Measurements from ENCODE around the gene KIF3C.

DNA sequence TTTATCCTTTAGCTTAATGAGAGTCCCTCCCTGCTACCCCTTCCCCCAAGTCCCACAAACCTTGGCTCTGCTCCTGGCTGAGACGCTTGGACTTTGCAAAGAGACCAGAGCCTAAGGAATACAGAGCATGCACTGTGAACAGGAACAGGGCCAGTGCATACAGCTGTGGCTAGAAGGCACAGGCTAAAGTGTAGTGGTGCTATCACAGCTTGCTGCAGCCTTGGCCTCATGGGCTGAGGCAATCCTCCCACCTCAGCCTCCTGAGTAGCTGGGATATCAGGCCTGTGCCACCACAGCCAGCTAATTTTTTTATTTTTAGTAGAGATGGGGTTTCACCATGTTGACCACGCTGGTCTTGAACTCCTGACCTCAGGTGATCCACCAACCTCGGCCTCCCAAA, 64.5 kb downstream of the KIF3C start:
- TF ChIP-seq, protein P1, sequence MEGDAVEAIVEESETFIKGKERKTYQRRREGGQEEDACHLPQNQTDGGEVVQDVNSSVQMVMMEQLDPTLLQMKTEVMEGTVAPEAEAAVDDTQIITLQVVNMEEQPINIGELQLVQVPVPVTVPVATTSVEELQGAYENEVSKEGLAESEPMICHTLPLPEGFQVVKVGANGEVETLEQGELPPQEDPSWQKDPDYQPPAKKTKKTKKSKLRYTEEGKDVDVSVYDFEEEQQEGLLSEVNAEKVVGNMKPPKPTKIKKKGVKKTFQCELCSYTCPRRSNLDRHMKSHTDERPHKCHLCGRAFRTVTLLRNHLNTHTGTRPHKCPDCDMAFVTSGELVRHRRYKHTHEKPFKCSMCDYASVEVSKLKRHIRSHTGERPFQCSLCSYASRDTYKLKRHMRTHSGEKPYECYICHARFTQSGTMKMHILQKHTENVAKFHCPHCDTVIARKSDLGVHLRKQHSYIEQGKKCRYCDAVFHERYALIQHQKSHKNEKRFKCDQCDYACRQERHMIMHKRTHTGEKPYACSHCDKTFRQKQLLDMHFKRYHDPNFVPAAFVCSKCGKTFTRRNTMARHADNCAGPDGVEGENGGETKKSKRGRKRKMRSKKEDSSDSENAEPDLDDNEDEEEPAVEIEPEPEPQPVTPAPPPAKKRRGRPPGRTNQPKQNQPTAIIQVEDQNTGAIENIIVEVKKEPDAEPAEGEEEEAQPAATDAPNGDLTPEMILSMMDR (IDR thresholded peaks at IDR 0.05), result no peak
- TF ChIP-seq POLR2A (IDR thresholded peaks at IDR 0.05), result no peak

All from thyroid gland (tissue), 4 donors.